ENCODE measurements around the gene BACH2. TPM values are rescaled to one million over a fixed set of nuclear protein-coding genes. Genes with fewer than 3 reads are reported as not detected.

The BACH2 gene
- total RNA-seq, 4 donors from 2014 or later: 9.3 to 34.5 (median 11.1) TPM

GRCh38 chr6:89984926-89985750 is 311.5 kb downstream of the BACH2 start:
- WGBS, 2 donors: 50 to 61% methylated on average over 12 of the region's 12 CpGs
- no peak for DNase-seq (ENCODE audit: low spot score in 2 of 2)
- no peak overlapping the region for H3K4me3 ChIP-seq (ENCODE audit: low read depth, poor library complexity, severe bottlenecking)
- TF ChIP-seq CTCF (IDR thresholded peaks at IDR 0.05) (no peak), POLR2A (IDR thresholded peaks at IDR 0.05) (no peak)
- intact Hi-C loops (cut with DNase I; ENCODE audit: low total_unique reads): no loop called here

GRCh38 chr6:89980353-89980752 is 316.3 kb downstream of the BACH2 start:
- H3K4me3 ChIP-seq (ENCODE audit: low read depth, poor library complexity, severe bottlenecking): no peak overlapping the region
- intact Hi-C loops (cut with DNase I; ENCODE audit: low total_unique reads): no loop called here
- TF ChIP-seq POLR2A (IDR thresholded peaks at IDR 0.05) (no peak), CTCF (IDR thresholded peaks at IDR 0.05) (no peak)
- DNase-seq (ENCODE audit: low spot score in 2 of 2): no peak

GRCh38 chr6:89979481-89980119 is 317.0 kb downstream of the BACH2 start:
- no peak overlapping the region for H3K4me3 ChIP-seq (ENCODE audit: low read depth, poor library complexity, severe bottlenecking)
- TF ChIP-seq POLR2A (IDR thresholded peaks at IDR 0.05) (no peak), CTCF (IDR thresholded peaks at IDR 0.05) (no peak)
- no peak for DNase-seq (ENCODE audit: low spot score in 2 of 2)
- intact Hi-C loops (cut with DNase I; ENCODE audit: low total_unique reads): no loop called here
- 92 to 94% methylated on average over 6 of the region's 6 CpGs for WGBS, 2 donors

- no peak for TF ChIP-seq POLR2A (IDR thresholded peaks at IDR 0.05)
- no peak for TF ChIP-seq CTCF (IDR thresholded peaks at IDR 0.05)
- intact Hi-C loops (cut with DNase I; ENCODE audit: low total_unique reads): no loop called here
- no peak overlapping the region for H3K4me3 ChIP-seq (ENCODE audit: low read depth, poor library complexity, severe bottlenecking)
- WGBS, 2 donors: 81 to 84% methylated on average over 5 of the region's 5 CpGs
- no peak for DNase-seq (ENCODE audit: low spot score in 2 of 2)
Measured at GRCh38 chr6:89978749-89979145, 317.9 kb downstream of the BACH2 start.

- intact Hi-C loops (cut with DNase I; ENCODE audit: low total_unique reads): no loop called here
- no peak for TF ChIP-seq POLR2A (IDR thresholded peaks at IDR 0.05)
- TF ChIP-seq CTCF (IDR thresholded peaks at IDR 0.05): no peak
- no peak for DNase-seq (ENCODE audit: low spot score in 2 of 2)
- WGBS, 2 donors: 42 to 48% methylated on average over 8 of the region's 8 CpGs
- no peak overlapping the region for H3K4me3 ChIP-seq (ENCODE audit: low read depth, poor library complexity, severe bottlenecking)
Measured at GRCh38 chr6:89977808-89978748, 318.6 kb downstream of the BACH2 start.
